ENCODE measurements around the gene SH3GL2. TPM values are rescaled to one million over a fixed set of nuclear protein-coding genes. Genes with fewer than 3 reads are reported as not detected.

The SH3GL2 gene
- total RNA-seq, 1 experiment from 2014 or later, result 1.1 TPM

GRCh38 chr9:17730899-17731298 lies 152.0 kb downstream of the SH3GL2 start:
- no peaks in the 10 kb centered on the region for H3K9me3 Mint-ChIP-seq (ENCODE audit: low read depth, unreplicated experiment)
- no peak for DNase-seq
- TF ChIP-seq CTCF (IDR thresholded peaks at IDR 0.05; ENCODE audit: unreplicated experiment), result no peak
- no peak overlapping the region for H3K27ac Mint-ChIP-seq (ENCODE audit: unreplicated experiment)
- H3K27me3 Mint-ChIP-seq (ENCODE audit: unreplicated experiment), result peaks cover 48% of the 10 kb centered on the region
- intact Hi-C loops (cut with micrococcal nuclease; ENCODE audit: unreplicated experiment), result no loop called here
- H3K4me1 Mint-ChIP-seq (ENCODE audit: low read depth, unreplicated experiment), result no peaks in the 10 kb centered on the region
- no TSS peak for BruUV-seq (replicated peaks)
- no peak overlapping the region for H3K4me3 Mint-ChIP-seq (ENCODE audit: low read depth, unreplicated experiment)
- no peaks in the 10 kb centered on the region for H3K36me3 Mint-ChIP-seq (ENCODE audit: insufficient read depth, unreplicated experiment)
- CTCF ChIA-PET, result no interaction called here

GRCh38 chr9:17731308-17731707 lies 152.4 kb downstream of the SH3GL2 start:
- CTCF ChIA-PET, result no interaction called here
- no peak for TF ChIP-seq CTCF (IDR thresholded peaks at IDR 0.05; ENCODE audit: unreplicated experiment)
- Mint-ChIP-seq H3K27ac (ENCODE audit: unreplicated experiment) (no peak overlapping the region), H3K4me3 (ENCODE audit: low read depth, unreplicated experiment) (no peak overlapping the region), H3K9me3 (ENCODE audit: low read depth, unreplicated experiment) (no peaks in the 10 kb centered on the region), H3K27me3 (ENCODE audit: unreplicated experiment) (peaks cover 50% of the 10 kb centered on the region), H3K36me3 (ENCODE audit: insufficient read depth, unreplicated experiment) (no peaks in the 10 kb centered on the region), H3K4me1 (ENCODE audit: low read depth, unreplicated experiment) (no peaks in the 10 kb centered on the region)
- intact Hi-C loops (cut with micrococcal nuclease; ENCODE audit: unreplicated experiment), result no loop called here
- no peak for DNase-seq
- no TSS peak for BruUV-seq (replicated peaks)

- Mint-ChIP-seq H3K27ac (ENCODE audit: unreplicated experiment) (no peak overlapping the region), H3K36me3 (ENCODE audit: insufficient read depth, unreplicated experiment) (no peaks in the 10 kb centered on the region)
These were observed 155.8 kb downstream of the SH3GL2 start for GRCh38 chr9:17734674-17735073.

GRCh38 chr9:17735859-17736258 lies 157.0 kb downstream of the SH3GL2 start:
- no peaks in the 10 kb centered on the region for H3K4me1 Mint-ChIP-seq (ENCODE audit: low read depth, unreplicated experiment)
- no peak overlapping the region for H3K27ac Mint-ChIP-seq (ENCODE audit: unreplicated experiment)
- CTCF ChIA-PET, result interaction anchor here (0.6 kb wide), 1 partner anchor 139 kb away, joined by 5 read pairs; no protein-coding TSS in a partner anchor
- intact Hi-C loops (cut with micrococcal nuclease; ENCODE audit: unreplicated experiment), result no loop called here
- H3K27me3 Mint-ChIP-seq (ENCODE audit: unreplicated experiment), result peaks cover 30% of the 10 kb centered on the region
- no peaks in the 10 kb centered on the region for H3K9me3 Mint-ChIP-seq (ENCODE audit: low read depth, unreplicated experiment)
- TF ChIP-seq CTCF (IDR thresholded peaks at IDR 0.05; ENCODE audit: unreplicated experiment), result no peak
- no peak for DNase-seq
- no TSS peak for BruUV-seq (replicated peaks)
- no peaks in the 10 kb centered on the region for H3K36me3 Mint-ChIP-seq (ENCODE audit: insufficient read depth, unreplicated experiment)
- no peak overlapping the region for H3K4me3 Mint-ChIP-seq (ENCODE audit: low read depth, unreplicated experiment)

More at GRCh38 chr9:17734674-17735073, 155.8 kb downstream of the SH3GL2 start:
- no peak for DNase-seq
- no TSS peak for BruUV-seq (replicated peaks)
- Mint-ChIP-seq H3K4me3 (ENCODE audit: low read depth, unreplicated experiment) (no peak overlapping the region), H3K4me1 (ENCODE audit: low read depth, unreplicated experiment) (no peaks in the 10 kb centered on the region), H3K27me3 (ENCODE audit: unreplicated experiment) (peaks cover 40% of the 10 kb centered on the region), H3K9me3 (ENCODE audit: low read depth, unreplicated experiment) (no peaks in the 10 kb centered on the region)
- TF ChIP-seq CTCF (IDR thresholded peaks at IDR 0.05; ENCODE audit: unreplicated experiment), result no peak
- intact Hi-C loops (cut with micrococcal nuclease; ENCODE audit: unreplicated experiment), result no loop called here
- CTCF ChIA-PET, result no interaction called here
